Sigmoid colon (tissue), 7 donors: ENCODE measurements around the gene TRMT61B. TPM values are rescaled to one million over a fixed set of nuclear protein-coding genes. Genes with fewer than 3 reads are reported as not detected.
A peak's percentile ranks its signal among the peaks of the same experiment; 100 is the strongest.

Source experiments
- DNase-seq: peaks from one replicate; pipeline ENCODE4 v3.0.0-alpha.2; 2019
- H3K27ac ChIP-seq, 4 donors: fragments of 200-600 bp; sonication (generic); one replicate each; pipeline ENCODE4 v1.5.1; 2016 to 2019; ENCODE audit warnings: mild to moderate bottlenecking in 1 of 4
- H3K27me3 ChIP-seq, 3 donors: fragments of 200-600 bp; sonication (generic); one replicate each; pipeline ENCODE4 v1.5.1; 2019; ENCODE audit warnings: mild to moderate bottlenecking in 1 of 3
- H3K36me3 ChIP-seq, 4 donors: fragments of 200-600 bp; sonication (generic); one replicate each; pipeline ENCODE4 v1.5.1; 2016 to 2019
- H3K4me1 ChIP-seq, 4 donors: fragments of 200-600 bp; sonication (generic); one replicate each; pipeline ENCODE4 v1.5.1; 2017 to 2019
- H3K4me3 ChIP-seq, 4 donors: fragments of 200-600 bp; sonication (generic); one replicate each; pipeline ENCODE4 v1.5.1; 2017 to 2019; ENCODE audit warnings: mild to moderate bottlenecking in 2 of 4, moderate library complexity in 1 of 4
- H3K9me3 ChIP-seq, 4 donors: fragments of 200-600 bp in 3 of 4; sonication (generic) in 3 of 4; one replicate each; pipeline versions ENCODE4 v1.5.1 to v1.6.1; 2013 to 2019
- EP300 ChIP-seq, 4 donors: sonication (generic); formaldehyde crosslinking; IDR thresholded peaks; one replicate each; pipeline ENCODE4 v1.6.1; 2017; ENCODE audit warnings: antibody characterized with exemption in 4 of 4
- POLR2A ChIP-seq, 2 donors: fragments of 450-650 bp; IDR thresholded peaks; one replicate each; pipeline ENCODE4 v1.6.1; 2016; ENCODE audit warnings: antibody characterized with exemption in 2 of 2, mild to moderate bottlenecking in 2 of 2, moderate library complexity in 2 of 2
- POLR2AphosphoS5 ChIP-seq, 4 donors: sonication (generic); formaldehyde crosslinking; IDR thresholded peaks; one replicate each; pipeline ENCODE4 v1.6.1; 2017; ENCODE audit warnings: antibody characterized with exemption in 4 of 4
- WGBS, 2 donors: extraction: QIAGEN DNeasy Blood & Tissue Kit; methylation state at CpG; one replicate each; pipeline ENCODE4 v1.1.7; 2013; 5-methylcytosine and 5-hydroxymethylcytosine counted together
- intact Hi-C: fragments of 100-400 bp; cut with DNase I; formaldehyde crosslinking; loops from one replicate; pipeline ENCODE4 v1.15.1; 2023
- polyA plus RNA-seq, 3 donors: library from polyadenylated mRNA; stranded (reverse); fragments of 200-250 nt; gene quantifications; one replicate each; pipeline ENCODE4 v1.2.3, GENCODE V29; 2013
- total RNA-seq, 4 donors: library from RNA; depleted of rRNA; stranded (reverse); fragments of >200 nt; gene quantifications; one replicate each; pipeline ENCODE4 v1.1.0, GENCODE V29; 2016
- TF ChIP-seq, protein P1 (sequence below), 4 experiments: fragments of 450-650 bp in 3 of 4; fragments of 200-600 bp in 1 of 4; IDR thresholded peaks; one replicate each; pipeline ENCODE4 v1.5.1; 2016 to 2019; ENCODE audit warnings: antibody characterized with exemption in 4 of 4, mild to moderate bottlenecking in 3 of 4, moderate library complexity in 2 of 4
- donor health status: healthy with polysubstance abuse.
- donor health status: Bipolar disorder and iron deficiency.
- donor health status: healthy.

TRMT61B gene
- total and polyA plus RNA-seq, 7 donors, result 8.6 to 16.8 (median 11.4) TPM

DNA sequence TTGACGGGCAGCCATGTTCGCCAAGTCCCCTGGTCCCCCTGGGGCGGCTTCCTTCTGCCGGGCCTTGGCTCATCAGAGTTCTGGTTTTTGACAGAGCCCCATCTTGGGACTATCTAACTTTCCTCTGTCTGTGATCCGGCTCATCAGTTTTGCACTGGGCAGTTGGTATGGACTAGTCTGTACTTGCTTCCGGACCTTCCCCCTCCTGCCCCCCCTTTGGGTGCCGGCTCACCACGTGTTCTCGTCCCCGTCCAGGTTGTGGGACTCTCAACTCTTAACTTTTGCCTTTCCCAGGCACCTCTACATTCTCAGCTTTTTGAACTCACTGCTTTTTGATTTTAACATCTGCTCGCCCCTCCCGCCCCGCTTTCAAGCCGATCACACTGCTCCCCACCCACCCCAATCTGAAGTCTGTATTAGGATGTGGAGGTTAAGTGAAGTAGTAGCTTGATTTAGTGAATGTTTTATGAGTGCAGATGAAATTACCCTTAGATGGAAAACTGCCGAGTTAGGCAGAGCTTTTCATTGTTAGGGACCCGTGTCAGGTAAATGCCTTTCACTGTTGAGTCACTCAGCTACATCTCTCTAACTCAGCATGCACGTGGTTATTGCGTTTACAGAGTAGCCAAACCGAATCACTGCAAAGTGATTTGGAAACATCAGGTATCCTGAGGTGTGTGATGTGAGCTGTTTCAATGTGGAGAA, 25.2 kb upstream of the TRMT61B start:
- intact Hi-C loops, result loop anchor here (10.0 kb wide), 1 partner anchor 331 kb away; no protein-coding TSS in a partner anchor
- Histone ChIP-seq H3K27me3 (no peaks in the 10 kb centered on the region), H3K9me3 (no peaks in the 10 kb centered on the region), H3K4me3 (peak overlapping the region; percentile 75 to 100 (median 88)), H3K27ac (peak overlapping the region; percentile 81 to 90 (median 84)), H3K36me3 (no peaks in the 10 kb centered on the region), H3K4me1 (peaks cover 0 to 44% (median 32%) of the 10 kb centered on the region in 4 donors)
- 0% methylated on average over 19 of the region's 19 CpGs for WGBS, 2 donors
- peak; percentile 69 for DNase-seq
- TF ChIP-seq POLR2AphosphoS5 (IDR thresholded peaks at IDR 0.05), result no peak

DNA sequence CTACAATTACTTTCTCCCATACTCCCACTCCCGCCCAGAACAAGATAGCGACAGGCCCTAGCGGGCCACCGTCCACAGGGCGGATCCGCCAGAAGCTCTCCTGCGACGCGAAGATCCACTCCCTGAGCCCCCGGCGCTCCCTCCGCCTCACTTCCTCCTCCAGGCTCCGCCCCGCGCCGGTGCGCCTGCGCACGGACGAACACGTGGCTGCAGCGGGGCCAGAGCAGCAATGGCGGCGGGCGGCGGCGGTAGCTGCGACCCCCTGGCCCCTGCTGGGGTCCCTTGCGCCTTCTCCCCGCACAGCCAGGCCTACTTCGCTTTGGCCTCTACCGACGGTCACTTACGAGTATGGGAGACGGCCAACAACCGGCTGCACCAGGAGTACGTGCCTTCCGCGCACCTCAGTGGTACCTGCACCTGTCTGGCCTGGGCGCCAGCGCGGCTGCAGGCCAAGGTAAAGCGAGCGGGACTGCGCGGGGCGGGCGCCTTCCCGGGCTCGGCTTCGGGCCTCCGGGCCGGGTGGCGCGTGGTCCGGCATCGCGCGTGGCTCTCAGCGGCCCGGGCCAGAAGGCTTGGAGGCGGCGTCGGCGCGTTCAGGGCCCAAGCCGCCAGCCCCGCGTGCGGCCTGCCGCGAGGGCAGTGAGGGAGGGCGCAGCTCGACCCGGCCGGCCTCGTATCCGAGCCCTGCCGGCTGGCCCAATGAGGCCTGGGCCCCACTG, 24.5 kb upstream of the TRMT61B start, which contains the start of gene WDR43:
WDR43 (plus strand) TSS at position 198 of the 719 bp plus-strand sequence; CDS start at position 230, 32 bp downstream.
- DNase-seq, result peak; percentile 99
- intact Hi-C loops, result loop anchor here (1.0 to 10.0 kb wide), 2 partner anchors 24 to 330 kb away; partner anchors contain the start of gene TRMT61B
- Histone ChIP-seq H3K36me3 (no peaks in the 10 kb centered on the region), H3K4me3 (peak within 1 kb of the TSS; percentile 75 to 100 (median 88)), H3K27me3 (no peaks in the 10 kb centered on the region), H3K9me3 (no peaks in the 10 kb centered on the region), H3K27ac (peak within 1 kb of the TSS; percentile 81 to 90 (median 84)), H3K4me1 (peaks cover 0 to 44% (median 32%) of the 10 kb centered on the region in 4 donors)
- peak; percentile 43 to 55 for TF ChIP-seq POLR2A (IDR thresholded peaks at IDR 0.05)
- peak; percentile 61 to 92 (median 87) for TF ChIP-seq POLR2AphosphoS5 (IDR thresholded peaks at IDR 0.05)
- TF ChIP-seq, protein P1, sequence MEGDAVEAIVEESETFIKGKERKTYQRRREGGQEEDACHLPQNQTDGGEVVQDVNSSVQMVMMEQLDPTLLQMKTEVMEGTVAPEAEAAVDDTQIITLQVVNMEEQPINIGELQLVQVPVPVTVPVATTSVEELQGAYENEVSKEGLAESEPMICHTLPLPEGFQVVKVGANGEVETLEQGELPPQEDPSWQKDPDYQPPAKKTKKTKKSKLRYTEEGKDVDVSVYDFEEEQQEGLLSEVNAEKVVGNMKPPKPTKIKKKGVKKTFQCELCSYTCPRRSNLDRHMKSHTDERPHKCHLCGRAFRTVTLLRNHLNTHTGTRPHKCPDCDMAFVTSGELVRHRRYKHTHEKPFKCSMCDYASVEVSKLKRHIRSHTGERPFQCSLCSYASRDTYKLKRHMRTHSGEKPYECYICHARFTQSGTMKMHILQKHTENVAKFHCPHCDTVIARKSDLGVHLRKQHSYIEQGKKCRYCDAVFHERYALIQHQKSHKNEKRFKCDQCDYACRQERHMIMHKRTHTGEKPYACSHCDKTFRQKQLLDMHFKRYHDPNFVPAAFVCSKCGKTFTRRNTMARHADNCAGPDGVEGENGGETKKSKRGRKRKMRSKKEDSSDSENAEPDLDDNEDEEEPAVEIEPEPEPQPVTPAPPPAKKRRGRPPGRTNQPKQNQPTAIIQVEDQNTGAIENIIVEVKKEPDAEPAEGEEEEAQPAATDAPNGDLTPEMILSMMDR (IDR thresholded peaks at IDR 0.05), result no peak
- peak in 1 of 4 donors; percentile 20 for TF ChIP-seq EP300 (IDR thresholded peaks at IDR 0.05)
- WGBS, 2 donors, result 0% methylated on average over 79 of the region's 79 CpGs

DNA sequence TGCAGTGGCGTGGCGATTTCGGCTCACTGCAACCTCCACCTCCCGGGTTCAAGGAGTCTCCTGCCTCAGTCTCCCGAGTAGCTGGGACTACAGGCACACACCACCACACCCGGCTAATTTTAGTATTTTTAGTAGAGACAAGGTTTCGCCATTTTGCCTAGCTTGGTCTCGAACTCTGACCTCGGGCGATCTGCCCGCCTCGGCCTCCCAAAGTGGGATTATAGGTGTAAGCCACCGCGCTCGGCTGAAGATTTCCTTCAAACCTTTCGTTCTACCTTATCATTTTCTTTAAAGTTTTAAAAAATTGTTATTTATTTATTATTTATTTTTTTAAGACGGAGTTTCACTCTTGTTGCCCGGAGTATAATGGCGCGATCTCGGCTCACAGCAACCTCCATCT, 23.4 kb upstream of the TRMT61B start:
- WGBS, 2 donors, result 95 to 96% methylated on average over 21 of the region's 21 CpGs
- TF ChIP-seq, protein P1 (IDR thresholded peaks at IDR 0.05), result no peak
- TF ChIP-seq EP300 (IDR thresholded peaks at IDR 0.05) (no peak), POLR2AphosphoS5 (IDR thresholded peaks at IDR 0.05) (no peak), POLR2A (IDR thresholded peaks at IDR 0.05) (no peak)
- Histone ChIP-seq H3K27me3 (no peaks in the 10 kb centered on the region), H3K27ac (no peak overlapping the region), H3K4me1 (peaks cover 0 to 37% (median 27%) of the 10 kb centered on the region in 4 donors), H3K36me3 (no peaks in the 10 kb centered on the region), H3K4me3 (no peak overlapping the region), H3K9me3 (no peaks in the 10 kb centered on the region)
- DNase-seq, result no peak
- intact Hi-C loops, result loop anchor here (10.0 kb wide), 1 partner anchor 329 kb away; no protein-coding TSS in a partner anchor

DNA sequence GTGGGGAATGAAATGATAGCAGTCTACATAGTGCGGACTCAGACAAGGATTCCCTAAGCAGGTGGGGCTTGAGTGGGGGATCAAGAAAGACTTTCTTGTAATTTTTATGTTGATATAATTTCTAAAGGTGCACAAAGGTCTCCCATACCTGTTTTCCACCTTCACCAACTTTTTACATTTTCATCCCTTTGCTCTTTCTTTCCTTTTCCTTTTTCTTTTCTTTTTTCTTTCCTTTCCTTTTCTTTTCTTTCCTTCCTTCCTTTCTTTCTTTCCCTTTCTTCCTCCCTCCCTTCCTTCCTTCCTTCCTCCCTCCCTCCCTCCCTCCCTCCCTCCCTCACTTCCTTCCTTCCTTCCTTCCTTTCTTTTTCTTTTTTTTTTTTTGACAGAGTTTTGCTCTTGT, 10.1 kb upstream of the TRMT61B start:
- no peak overlapping the region for H3K27ac ChIP-seq
- H3K27me3 ChIP-seq, result peaks cover 0 to 7% (median 0%) of the 10 kb centered on the region in 3 donors
- no peak for DNase-seq
- intact Hi-C loops, result no loop called here
- H3K4me1 ChIP-seq, result no peaks in the 10 kb centered on the region
- no peaks in the 10 kb centered on the region for H3K36me3 ChIP-seq
- 83 to 91% methylated on average over 1 of the region's 1 CpG for WGBS, 2 donors
- TF ChIP-seq, protein P1 (IDR thresholded peaks at IDR 0.05), result no peak
- TF ChIP-seq POLR2A (IDR thresholded peaks at IDR 0.05), result no peak
- TF ChIP-seq EP300 (IDR thresholded peaks at IDR 0.05), result no peak
- no peak for TF ChIP-seq POLR2AphosphoS5 (IDR thresholded peaks at IDR 0.05)
- no peaks in the 10 kb centered on the region for H3K9me3 ChIP-seq
- H3K4me3 ChIP-seq, result no peak overlapping the region

DNA sequence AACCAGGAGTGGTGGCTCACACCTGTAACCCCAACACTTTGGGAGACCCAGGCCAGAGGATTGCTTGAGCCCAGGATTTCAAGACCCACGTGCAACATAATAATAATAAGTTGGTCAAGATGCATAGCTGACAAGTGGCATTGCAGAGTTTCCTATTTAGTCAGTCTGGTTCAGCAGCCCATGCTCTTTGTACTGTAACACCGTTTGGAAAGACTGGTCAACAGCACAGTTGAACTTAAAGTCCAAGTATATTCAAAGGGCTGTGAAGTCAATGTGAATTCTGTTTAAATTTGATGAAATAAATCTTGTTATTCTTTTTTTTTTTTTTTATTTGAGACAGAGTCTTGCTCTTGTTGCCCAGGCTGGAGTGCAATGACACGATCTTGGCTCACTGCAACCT, 1.5 kb upstream of the TRMT61B start:
- Histone ChIP-seq H3K27me3 (no peaks in the 10 kb centered on the region), H3K27ac (no peak overlapping the region), H3K4me1 (peaks cover 0 to 36% (median 27%) of the 10 kb centered on the region in 4 donors), H3K36me3 (no peaks in the 10 kb centered on the region), H3K9me3 (no peaks in the 10 kb centered on the region), H3K4me3 (no peak overlapping the region)
- TF ChIP-seq POLR2A (IDR thresholded peaks at IDR 0.05), result no peak
- no peak for TF ChIP-seq EP300 (IDR thresholded peaks at IDR 0.05)
- TF ChIP-seq, protein P1 (IDR thresholded peaks at IDR 0.05), result no peak
- no peak for TF ChIP-seq POLR2AphosphoS5 (IDR thresholded peaks at IDR 0.05)
- WGBS, 2 donors, result 78 to 86% methylated on average over 3 of the region's 3 CpGs
- intact Hi-C loops, result loop anchor here (5.0 kb wide), 2 partner anchors 59 to 119 kb away; partner anchors contain the start of genes PPP1CB and SPDYA
- DNase-seq, result no peak
